ENCODE results near the gene ABHD16A. TPM values are rescaled to one million over a fixed set of nuclear protein-coding genes. Genes with fewer than 3 reads are reported as not detected.
A peak's percentile ranks its signal among the peaks of the same experiment; 100 is the strongest.

ABHD16A gene
- total and polyA plus RNA-seq, 4 donors = 26.6 to 59.4 (median 34.9) TPM

DNA sequence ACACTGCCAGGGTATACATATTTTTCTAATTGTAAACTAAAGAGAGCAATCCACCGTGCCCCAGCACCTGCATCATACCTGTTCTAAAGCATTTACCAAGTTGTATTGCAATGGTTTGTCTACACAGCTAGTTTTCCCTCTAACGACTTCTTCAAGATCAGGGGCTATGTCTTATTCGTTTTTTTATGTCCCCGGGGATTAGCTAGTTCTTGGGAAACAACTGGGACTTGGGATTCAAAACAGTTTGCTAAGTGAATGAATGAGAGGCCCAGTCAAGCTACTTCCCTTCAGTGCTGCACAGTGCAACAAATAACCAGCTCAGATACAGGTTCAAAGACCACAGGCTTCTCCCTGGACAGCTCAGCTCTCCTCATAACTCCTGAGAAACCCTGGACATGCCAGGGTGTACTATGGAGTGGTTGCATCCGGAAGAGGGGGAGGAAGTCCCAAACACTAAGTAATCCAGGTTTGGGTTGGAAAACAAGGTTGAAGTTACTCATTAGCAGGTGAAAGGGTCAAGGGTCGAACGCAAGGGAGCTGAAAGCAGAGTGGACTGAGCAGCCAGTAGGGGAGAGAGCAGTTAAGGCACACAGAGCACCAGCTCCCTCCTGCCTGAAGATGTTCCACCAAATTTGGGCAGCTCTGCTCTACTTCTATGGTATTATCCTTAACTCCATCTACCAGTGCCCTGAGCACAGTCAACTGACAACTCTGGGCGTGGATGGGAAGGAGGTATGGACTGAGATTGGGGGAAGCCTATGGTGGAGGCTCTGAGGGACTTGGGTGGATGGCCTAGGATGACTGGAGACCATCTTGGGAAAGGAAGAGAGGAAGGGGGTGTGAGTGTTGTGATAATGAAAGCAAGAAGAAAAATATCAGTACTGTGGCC is 47.5 kb downstream of the ABHD16A start, which contains the start of gene APOM:
TSS of gene APOM (plus strand) at position 546 of the 889 bp plus-strand sequence. CDS start at position 619, 73 bp downstream.
- Histone ChIP-seq H3K27ac (ENCODE audit: low read depth in 1 of 2, low read length in 2 of 2) (peak within 1 kb of the TSS; percentile 80 to 86), H3K9me3 (ENCODE audit: control insufficient read depth in 4 of 4, low read length in 3 of 4) (no peaks in the 10 kb centered on the region), H3K36me3 (ENCODE audit: control insufficient read depth in 4 of 4, insufficient read depth in 3 of 4, low read depth in 1 of 4, low read length in 3 of 4) (peaks cover 0 to 6% (median 3%) of the 10 kb centered on the region in 4 donors), H3K4me3 (ENCODE audit: low read depth in 1 of 3, low read length in 3 of 3) (peak within 1 kb of the TSS; percentile 45 to 66 (median 63)), H3K27me3 (ENCODE audit: control insufficient read depth in 4 of 4, insufficient read depth in 4 of 4, low read length in 3 of 4) (no peaks in the 10 kb centered on the region), H3K9ac (ENCODE audit: low read depth in 1 of 2, low read length in 2 of 2) (peak within 1 kb of the TSS; percentile 34 to 75), H3K4me1 (ENCODE audit: control insufficient read depth in 4 of 4, insufficient read depth in 4 of 4, low read length in 3 of 4) (peaks cover 14 to 85% (median 68%) of the 10 kb centered on the region in 4 donors)
- WGBS = 35% methylated on average over 8 of the region's 8 CpGs
- TF ChIP-seq, protein P1, sequence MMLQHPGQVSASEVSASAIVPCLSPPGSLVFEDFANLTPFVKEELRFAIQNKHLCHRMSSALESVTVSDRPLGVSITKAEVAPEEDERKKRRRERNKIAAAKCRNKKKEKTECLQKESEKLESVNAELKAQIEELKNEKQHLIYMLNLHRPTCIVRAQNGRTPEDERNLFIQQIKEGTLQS (IDR thresholded peaks at IDR 0.05) = no peak
- TF ChIP-seq FOXA1 (IDR thresholded peaks at IDR 0.05) = no peak
- TF ChIP-seq RXRA (IDR thresholded peaks at IDR 0.05) = peak; percentile 84 to 86
- peak; percentile 70 for TF ChIP-seq FOXA2 (IDR thresholded peaks at IDR 0.05)
- peak; percentile 83 to 85 for TF ChIP-seq HNF4A (conservative IDR thresholded peaks at IDR 0.05)
- peak; percentile 86 for TF ChIP-seq SP1 (IDR thresholded peaks at IDR 0.05)
- peak; percentile 19 to 57 for TF ChIP-seq RAD21 (IDR thresholded peaks at IDR 0.05)
- peak; percentile 98 for TF ChIP-seq TAF1 (conservative IDR thresholded peaks at IDR 0.05)
- TF ChIP-seq, protein P2, sequence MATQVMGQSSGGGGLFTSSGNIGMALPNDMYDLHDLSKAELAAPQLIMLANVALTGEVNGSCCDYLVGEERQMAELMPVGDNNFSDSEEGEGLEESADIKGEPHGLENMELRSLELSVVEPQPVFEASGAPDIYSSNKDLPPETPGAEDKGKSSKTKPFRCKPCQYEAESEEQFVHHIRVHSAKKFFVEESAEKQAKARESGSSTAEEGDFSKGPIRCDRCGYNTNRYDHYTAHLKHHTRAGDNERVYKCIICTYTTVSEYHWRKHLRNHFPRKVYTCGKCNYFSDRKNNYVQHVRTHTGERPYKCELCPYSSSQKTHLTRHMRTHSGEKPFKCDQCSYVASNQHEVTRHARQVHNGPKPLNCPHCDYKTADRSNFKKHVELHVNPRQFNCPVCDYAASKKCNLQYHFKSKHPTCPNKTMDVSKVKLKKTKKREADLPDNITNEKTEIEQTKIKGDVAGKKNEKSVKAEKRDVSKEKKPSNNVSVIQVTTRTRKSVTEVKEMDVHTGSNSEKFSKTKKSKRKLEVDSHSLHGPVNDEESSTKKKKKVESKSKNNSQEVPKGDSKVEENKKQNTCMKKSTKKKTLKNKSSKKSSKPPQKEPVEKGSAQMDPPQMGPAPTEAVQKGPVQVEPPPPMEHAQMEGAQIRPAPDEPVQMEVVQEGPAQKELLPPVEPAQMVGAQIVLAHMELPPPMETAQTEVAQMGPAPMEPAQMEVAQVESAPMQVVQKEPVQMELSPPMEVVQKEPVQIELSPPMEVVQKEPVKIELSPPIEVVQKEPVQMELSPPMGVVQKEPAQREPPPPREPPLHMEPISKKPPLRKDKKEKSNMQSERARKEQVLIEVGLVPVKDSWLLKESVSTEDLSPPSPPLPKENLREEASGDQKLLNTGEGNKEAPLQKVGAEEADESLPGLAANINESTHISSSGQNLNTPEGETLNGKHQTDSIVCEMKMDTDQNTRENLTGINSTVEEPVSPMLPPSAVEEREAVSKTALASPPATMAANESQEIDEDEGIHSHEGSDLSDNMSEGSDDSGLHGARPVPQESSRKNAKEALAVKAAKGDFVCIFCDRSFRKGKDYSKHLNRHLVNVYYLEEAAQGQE (IDR thresholded peaks at IDR 0.05) = peak; percentile 88
- TF ChIP-seq, protein P3, sequence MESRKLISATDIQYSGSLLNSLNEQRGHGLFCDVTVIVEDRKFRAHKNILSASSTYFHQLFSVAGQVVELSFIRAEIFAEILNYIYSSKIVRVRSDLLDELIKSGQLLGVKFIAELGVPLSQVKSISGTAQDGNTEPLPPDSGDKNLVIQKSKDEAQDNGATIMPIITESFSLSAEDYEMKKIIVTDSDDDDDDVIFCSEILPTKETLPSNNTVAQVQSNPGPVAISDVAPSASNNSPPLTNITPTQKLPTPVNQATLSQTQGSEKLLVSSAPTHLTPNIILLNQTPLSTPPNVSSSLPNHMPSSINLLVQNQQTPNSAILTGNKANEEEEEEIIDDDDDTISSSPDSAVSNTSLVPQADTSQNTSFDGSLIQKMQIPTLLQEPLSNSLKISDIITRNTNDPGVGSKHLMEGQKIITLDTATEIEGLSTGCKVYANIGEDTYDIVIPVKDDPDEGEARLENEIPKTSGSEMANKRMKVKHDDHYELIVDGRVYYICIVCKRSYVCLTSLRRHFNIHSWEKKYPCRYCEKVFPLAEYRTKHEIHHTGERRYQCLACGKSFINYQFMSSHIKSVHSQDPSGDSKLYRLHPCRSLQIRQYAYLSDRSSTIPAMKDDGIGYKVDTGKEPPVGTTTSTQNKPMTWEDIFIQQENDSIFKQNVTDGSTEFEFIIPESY (IDR thresholded peaks at IDR 0.05) = peak; percentile 59
- peak; percentile 39 to 52 for TF ChIP-seq EGR1 (IDR thresholded peaks at IDR 0.05; ENCODE audit: low read depth in 2 of 2)
- TF ChIP-seq YY1 (IDR thresholded peaks at IDR 0.05) = peak; percentile 33
- peak; percentile 64 to 89 for TF ChIP-seq GABPA (IDR thresholded peaks at IDR 0.05 in 1 of 2, conservative IDR thresholded peaks at IDR 0.05 in 1 of 2)
- TF ChIP-seq JUND (IDR thresholded peaks at IDR 0.05) = peak; percentile 57 to 58
- TF ChIP-seq HNF4G (IDR thresholded peaks at IDR 0.05) = peak; percentile 80
- TF ChIP-seq NR2F2 (IDR thresholded peaks at IDR 0.05) = peak; percentile 82
- TF ChIP-seq, protein P4, sequence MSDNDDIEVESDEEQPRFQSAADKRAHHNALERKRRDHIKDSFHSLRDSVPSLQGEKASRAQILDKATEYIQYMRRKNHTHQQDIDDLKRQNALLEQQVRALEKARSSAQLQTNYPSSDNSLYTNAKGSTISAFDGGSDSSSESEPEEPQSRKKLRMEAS (IDR thresholded peaks at IDR 0.05) = peak; percentile 59
- TF ChIP-seq, protein P5, sequence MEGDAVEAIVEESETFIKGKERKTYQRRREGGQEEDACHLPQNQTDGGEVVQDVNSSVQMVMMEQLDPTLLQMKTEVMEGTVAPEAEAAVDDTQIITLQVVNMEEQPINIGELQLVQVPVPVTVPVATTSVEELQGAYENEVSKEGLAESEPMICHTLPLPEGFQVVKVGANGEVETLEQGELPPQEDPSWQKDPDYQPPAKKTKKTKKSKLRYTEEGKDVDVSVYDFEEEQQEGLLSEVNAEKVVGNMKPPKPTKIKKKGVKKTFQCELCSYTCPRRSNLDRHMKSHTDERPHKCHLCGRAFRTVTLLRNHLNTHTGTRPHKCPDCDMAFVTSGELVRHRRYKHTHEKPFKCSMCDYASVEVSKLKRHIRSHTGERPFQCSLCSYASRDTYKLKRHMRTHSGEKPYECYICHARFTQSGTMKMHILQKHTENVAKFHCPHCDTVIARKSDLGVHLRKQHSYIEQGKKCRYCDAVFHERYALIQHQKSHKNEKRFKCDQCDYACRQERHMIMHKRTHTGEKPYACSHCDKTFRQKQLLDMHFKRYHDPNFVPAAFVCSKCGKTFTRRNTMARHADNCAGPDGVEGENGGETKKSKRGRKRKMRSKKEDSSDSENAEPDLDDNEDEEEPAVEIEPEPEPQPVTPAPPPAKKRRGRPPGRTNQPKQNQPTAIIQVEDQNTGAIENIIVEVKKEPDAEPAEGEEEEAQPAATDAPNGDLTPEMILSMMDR (IDR thresholded peaks at IDR 0.05; ENCODE audit: low read depth, low read length, missing input control) = no peak
- no peak for DNase-seq (ENCODE audit: low spot score)

Data from liver (tissue), 9 donors.